Testis (tissue), 3 donors: ENCODE measurements around the gene FAIM. TPM values are rescaled to one million over a fixed set of nuclear protein-coding genes. Genes with fewer than 3 reads are reported as not detected.
"Not testable (repeated sequence)": the region's sequence is repeated elsewhere in the genome, so short reads cannot be mapped to it uniquely, and the experiment has no call there.

Experiments
- DNase-seq: peaks from one replicate; pipeline ENCODE4 v3.0.0-alpha.2; 2019
- H3K27ac ChIP-seq, 2 donors: fragments of 200-600 bp; sonication (generic); one replicate each; pipeline ENCODE4 v1.5.1; 2019
- H3K27me3 ChIP-seq: fragments of 200-600 bp; sonication (generic); one replicate; pipeline ENCODE4 v1.5.1; 2019
- H3K36me3 ChIP-seq: fragments of 200-600 bp; sonication (generic); one replicate; pipeline ENCODE4 v1.5.1; 2017; ENCODE audit warnings: low read depth; ENCODE audit errors: missing control alignments
- H3K4me1 ChIP-seq: fragments of 200-600 bp; sonication (generic); one replicate; pipeline ENCODE4 v1.5.1; 2019
- H3K4me3 ChIP-seq, 2 donors: fragments of 200-600 bp; sonication (generic); one replicate each; pipeline ENCODE4 v1.5.1; 2017 to 2019
- H3K9me3 ChIP-seq: fragments of 200-600 bp; sonication (generic); one replicate; pipeline ENCODE4 v1.5.1; 2017
- POLR2A ChIP-seq: fragments of 450-650 bp; IDR thresholded peaks from one replicate; pipeline ENCODE4 v1.6.1; 2017; ENCODE audit warnings: antibody characterized with exemption, mild to moderate bottlenecking, moderate library complexity
- WGBS, 2 donors: methylation state at CpG; one replicate each; pipeline ENCODE4 v1.1.5; 2018; 5-methylcytosine and 5-hydroxymethylcytosine counted together
- intact Hi-C: fragments of 100-400 bp; cut with DNase I; formaldehyde crosslinking; loops from one replicate; pipeline ENCODE4 v1.15.1; 2023; ENCODE audit warnings: low total_unique reads
- polyA plus RNA-seq: library from polyadenylated mRNA; stranded (reverse); fragments of 350-450 nt; fragmentation: Illumina TruSeq; extraction: RNeasy Lipid Tissue Mini Kit (QIAGEN cat#74804); gene quantifications from one replicate; pipeline ENCODE4 v1.2.3, GENCODE V29; 2014; ENCODE audit warnings: low read depth, low replicate concordance; ENCODE audit not compliant: insufficient read depth
- total RNA-seq, 2 donors: library from RNA; depleted of rRNA; stranded (reverse); fragments of >200 nt; gene quantifications; one replicate each; pipeline ENCODE4 v1.2.3, GENCODE V29; 2016
- TF ChIP-seq, protein P1 (sequence below), 3 experiments: fragments of 450-650 bp in 2 of 3; fragments of 200-600 bp in 1 of 3; sonication (generic) in 1 of 3; IDR thresholded peaks; one replicate each; pipeline ENCODE4 v1.5.1; 2016 to 2019; ENCODE audit warnings: antibody characterized with exemption in 3 of 3, mild to moderate bottlenecking in 2 of 3, moderate library complexity in 1 of 3

The FAIM gene
- total and polyA plus RNA-seq, 3 donors from 2014 or later = 7.0 to 15.3 (median 10.8) TPM

DNA sequence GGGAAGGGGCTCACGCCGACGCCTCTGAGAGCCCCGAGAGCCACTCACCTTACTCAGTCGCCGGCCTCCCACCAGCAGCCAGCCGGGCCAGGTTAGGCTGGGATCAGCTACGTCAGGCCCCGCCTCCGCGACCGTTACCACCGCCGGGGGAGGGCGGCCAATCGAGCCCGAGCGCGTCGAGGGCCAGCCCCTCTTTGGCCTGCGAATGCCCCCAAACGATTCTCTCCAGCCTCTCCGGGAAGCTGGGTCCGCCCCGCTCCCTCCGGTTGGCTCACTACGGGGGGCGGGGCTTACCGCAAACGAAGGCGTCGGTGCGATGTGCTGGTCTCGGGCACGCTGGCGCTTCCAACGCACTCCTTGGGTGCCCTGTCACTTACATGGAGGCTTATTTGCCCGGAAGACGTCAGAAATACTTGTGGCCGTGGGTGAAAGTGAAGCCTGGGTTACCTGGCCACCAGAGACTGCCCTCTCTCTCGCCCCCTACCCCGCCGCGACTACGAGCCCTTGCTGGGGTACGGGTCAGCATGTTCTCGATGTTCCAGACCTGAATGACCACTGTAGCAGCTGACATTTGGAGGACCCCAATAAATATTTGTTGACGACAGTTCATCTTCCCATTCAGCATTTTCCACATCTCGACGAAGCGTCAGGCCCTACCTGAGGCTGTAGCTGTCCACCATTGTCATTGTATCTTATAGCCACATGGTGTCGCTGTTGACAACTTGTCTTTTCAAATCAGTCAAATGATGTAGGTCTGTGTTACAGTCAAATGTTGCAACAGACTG is 14.2 kb upstream of the FAIM start, which contains the start of gene CEP70:
Gene CEP70 (minus strand): TSS at position 111 of the 785 bp plus-strand sequence. CDS start 21,333 bp downstream, outside the sequence.
- H3K9me3 ChIP-seq = no peaks in the 10 kb centered on the region
- peak; percentile 94 for DNase-seq
- no peaks in the 10 kb centered on the region for H3K36me3 ChIP-seq
- H3K4me3 ChIP-seq = peak within 1 kb of the TSS; percentile 66 to 74
- intact Hi-C loops = loop anchor here (5.0 kb wide), 1 partner anchor 323 kb away; no protein-coding TSS in a partner anchor
- H3K27ac ChIP-seq = peak within 1 kb of the TSS; percentile 73 to 81
- peak; percentile 61 for TF ChIP-seq POLR2A
- TF ChIP-seq, protein P1, sequence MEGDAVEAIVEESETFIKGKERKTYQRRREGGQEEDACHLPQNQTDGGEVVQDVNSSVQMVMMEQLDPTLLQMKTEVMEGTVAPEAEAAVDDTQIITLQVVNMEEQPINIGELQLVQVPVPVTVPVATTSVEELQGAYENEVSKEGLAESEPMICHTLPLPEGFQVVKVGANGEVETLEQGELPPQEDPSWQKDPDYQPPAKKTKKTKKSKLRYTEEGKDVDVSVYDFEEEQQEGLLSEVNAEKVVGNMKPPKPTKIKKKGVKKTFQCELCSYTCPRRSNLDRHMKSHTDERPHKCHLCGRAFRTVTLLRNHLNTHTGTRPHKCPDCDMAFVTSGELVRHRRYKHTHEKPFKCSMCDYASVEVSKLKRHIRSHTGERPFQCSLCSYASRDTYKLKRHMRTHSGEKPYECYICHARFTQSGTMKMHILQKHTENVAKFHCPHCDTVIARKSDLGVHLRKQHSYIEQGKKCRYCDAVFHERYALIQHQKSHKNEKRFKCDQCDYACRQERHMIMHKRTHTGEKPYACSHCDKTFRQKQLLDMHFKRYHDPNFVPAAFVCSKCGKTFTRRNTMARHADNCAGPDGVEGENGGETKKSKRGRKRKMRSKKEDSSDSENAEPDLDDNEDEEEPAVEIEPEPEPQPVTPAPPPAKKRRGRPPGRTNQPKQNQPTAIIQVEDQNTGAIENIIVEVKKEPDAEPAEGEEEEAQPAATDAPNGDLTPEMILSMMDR (IDR thresholded peaks at IDR 0.05) = peak; percentile 85 to 92 (median 85)
- peaks cover 3% of the 10 kb centered on the region for H3K4me1 ChIP-seq
- H3K27me3 ChIP-seq = no peaks in the 10 kb centered on the region
- 0% methylated on average over 34 to 52 of the region's 52 CpGs for WGBS, 2 donors

DNA sequence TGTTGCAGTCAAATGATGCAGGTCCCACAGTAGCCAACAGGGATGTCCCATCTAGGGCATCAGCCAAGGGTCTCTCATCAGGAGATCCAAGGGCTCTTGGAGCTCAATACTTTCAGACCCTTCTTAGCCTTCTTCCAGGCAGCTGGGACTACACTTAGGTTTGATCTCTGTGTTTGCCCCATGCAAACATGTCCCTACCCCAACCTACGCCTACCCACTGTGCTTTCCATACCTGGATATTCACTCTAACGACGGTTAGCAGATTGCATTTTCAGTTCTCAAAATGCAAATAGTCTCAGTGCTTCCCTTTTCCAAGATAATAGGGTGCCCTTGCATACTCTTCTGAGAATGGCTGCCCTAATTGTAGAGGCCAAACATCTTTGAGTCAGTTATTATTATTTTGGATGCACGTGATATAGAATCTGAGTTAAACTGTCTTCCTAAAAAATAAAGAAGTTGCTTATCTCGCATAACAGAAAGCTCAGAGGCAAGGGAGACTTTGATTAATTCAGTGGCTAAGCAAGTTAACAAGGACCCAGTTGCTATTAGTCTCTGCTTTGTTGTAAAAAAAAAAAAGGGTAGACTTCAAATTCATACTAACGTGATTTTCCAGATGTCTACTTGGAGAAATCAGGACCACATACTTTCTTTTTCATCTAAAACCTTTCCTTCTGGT is 13.5 kb upstream of the FAIM start:
- H3K4me3 ChIP-seq = peak overlapping the region in 1 of 2 donors; percentile 66
- WGBS, 2 donors = 43 to 46% methylated on average over 6 of the region's 6 CpGs
- intact Hi-C loops = loop anchor here (5.0 kb wide), 1 partner anchor 322 kb away; no protein-coding TSS in a partner anchor

DNA sequence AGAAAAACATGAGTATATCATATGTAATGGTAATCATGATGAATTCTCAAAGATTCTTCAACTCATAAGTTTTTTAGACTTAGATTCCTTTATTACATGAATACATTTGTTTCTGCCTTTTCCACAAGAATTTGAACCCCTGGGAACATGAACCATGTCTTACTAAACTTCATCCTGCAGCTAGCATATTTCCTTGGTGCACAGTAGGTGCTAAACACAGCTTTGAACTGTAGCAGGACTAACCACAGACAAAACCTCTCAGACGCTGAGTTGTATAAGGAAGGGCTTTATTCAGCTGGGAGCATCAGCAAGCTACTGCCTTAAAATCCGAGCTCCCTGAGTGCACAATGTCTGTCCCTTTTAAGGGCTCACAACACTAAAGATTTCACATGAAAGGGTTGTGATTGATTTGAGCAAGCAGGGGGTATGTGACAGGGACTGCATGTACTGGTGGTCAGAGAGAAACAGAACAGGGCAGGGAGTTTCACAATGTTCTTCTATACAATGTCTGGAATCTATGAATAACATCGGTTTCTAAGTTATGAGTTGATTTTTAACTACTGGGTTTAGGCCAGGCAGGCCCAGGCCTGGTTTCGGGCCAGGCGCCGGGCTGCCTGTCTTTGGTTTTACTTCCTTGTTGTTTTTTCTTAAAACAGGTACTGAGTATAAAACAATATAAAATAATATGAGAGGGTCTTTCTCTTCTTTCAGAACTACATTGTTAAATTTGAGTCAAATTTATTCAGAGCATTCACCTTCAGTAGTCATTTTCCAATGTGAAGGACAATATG is 11.2 kb upstream of the FAIM start:
- H3K27ac ChIP-seq, DNase-seq, H3K36me3 ChIP-seq, H3K9me3 ChIP-seq, H3K27me3 ChIP-seq, intact Hi-C loops, H3K4me3 ChIP-seq, H3K4me1 ChIP-seq: not testable (repeated sequence)
- 81 to 93% methylated on average over 6 of the region's 6 CpGs for WGBS, 2 donors

More for the DNA sequence above, 13.5 kb upstream of the FAIM start:
- Histone ChIP-seq H3K27ac (peak overlapping the region in 1 of 2 donors; percentile 81), H3K4me1 (peaks cover 3% of the 10 kb centered on the region), H3K9me3 (no peaks in the 10 kb centered on the region), H3K27me3 (no peaks in the 10 kb centered on the region), H3K36me3 (no peaks in the 10 kb centered on the region)
- no peak for DNase-seq
- TF ChIP-seq POLR2A = no peak
- TF ChIP-seq, protein P1 (IDR thresholded peaks at IDR 0.05) = no peak

DNA sequence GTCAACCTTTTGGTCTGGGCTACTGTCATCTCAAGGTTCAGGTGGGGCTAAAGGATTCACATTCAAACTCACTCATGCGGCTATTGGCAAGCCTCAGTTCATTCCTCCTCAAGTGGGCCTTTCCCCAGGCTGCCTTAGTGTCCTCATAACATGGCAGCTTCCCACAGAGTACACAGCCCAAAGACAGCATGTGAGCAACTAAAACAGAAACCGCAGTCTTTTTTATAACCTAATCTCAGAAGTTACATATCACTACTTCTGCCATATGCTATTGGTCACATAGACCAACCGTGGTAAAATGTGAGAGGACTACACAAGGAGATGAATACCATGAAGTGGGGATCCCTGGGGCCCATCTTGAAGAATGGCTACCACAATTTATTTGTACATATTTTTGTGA is 10.0 kb upstream of the FAIM start:
- H3K27ac ChIP-seq = no peak overlapping the region
- TF ChIP-seq, protein P1 (IDR thresholded peaks at IDR 0.05) = no peak
- TF ChIP-seq POLR2A = no peak
- no peaks in the 10 kb centered on the region for H3K4me1 ChIP-seq
- intact Hi-C loops = no loop called here
- no peaks in the 10 kb centered on the region for H3K27me3 ChIP-seq
- 89 to 96% methylated on average over 3 of the region's 3 CpGs for WGBS, 2 donors
- no peak overlapping the region for H3K4me3 ChIP-seq
- no peak for DNase-seq
- no peaks in the 10 kb centered on the region for H3K9me3 ChIP-seq
- no peaks in the 10 kb centered on the region for H3K36me3 ChIP-seq
